H9 (cell line): ENCODE measurements around the gene LARP4B. TPM values are rescaled to one million over a fixed set of nuclear protein-coding genes. Genes with fewer than 3 reads are reported as not detected.

Experiments
- DNase-seq: peaks from one replicate; pipeline ENCODE4 v3.0.0-alpha.2; 2017
- H2AFZ ChIP-seq: one replicate; pipeline ENCODE4 v1.6.1; 2013; ENCODE audit warnings: mild to moderate bottlenecking, low read length, control low read depth, moderate library complexity
- H2AK5ac ChIP-seq: 2 replicates; pipeline ENCODE4 v1.6.1; 2013; ENCODE audit warnings: low read length, control low read depth, mixed read lengths; ENCODE audit not compliant: insufficient read length
- H2BK120ac ChIP-seq: one replicate; pipeline ENCODE4 v1.6.1; 2013; ENCODE audit warnings: low read depth, mild to moderate bottlenecking, low read length, control low read depth, inconsistent platforms; ENCODE audit not compliant: poor library complexity, severe bottlenecking
- H2BK12ac ChIP-seq: 2 replicates; pipeline ENCODE4 v1.6.1; 2013; ENCODE audit warnings: low read length, control low read depth, mixed read lengths, low read depth; ENCODE audit not compliant: insufficient read length
- H2BK15ac ChIP-seq: 2 replicates; pipeline ENCODE4 v1.6.1; 2013; ENCODE audit warnings: low read depth, low read length, control low read depth
- H2BK20ac ChIP-seq: one replicate; pipeline ENCODE4 v1.6.1; 2013; ENCODE audit warnings: low read depth, mild to moderate bottlenecking, low read length, control low read depth, inconsistent platforms; ENCODE audit not compliant: poor library complexity, severe bottlenecking
- H2BK5ac ChIP-seq: 2 replicates; pipeline ENCODE4 v1.6.1; 2013; ENCODE audit warnings: low read length, control low read depth, mixed read lengths; ENCODE audit not compliant: insufficient read length
- H3K14ac ChIP-seq: 2 replicates; pipeline ENCODE4 v1.6.1; 2013; ENCODE audit warnings: low read length, control low read depth; ENCODE audit not compliant: insufficient read depth
- H3K18ac ChIP-seq: 2 replicates; pipeline ENCODE4 v1.6.1; 2013; ENCODE audit warnings: low read depth, mild to moderate bottlenecking, mixed read lengths, low read length, control low read depth; ENCODE audit not compliant: insufficient read length
- H3K23ac ChIP-seq: 2 replicates; pipeline ENCODE4 v1.6.1; 2013; ENCODE audit warnings: low read length, control low read depth, mixed read lengths, low read depth; ENCODE audit not compliant: insufficient read length
- H3K23me2 ChIP-seq: 2 replicates; pipeline ENCODE4 v1.6.1; 2013; ENCODE audit warnings: low read depth, mild to moderate bottlenecking, mixed read lengths, low read length, control low read depth; ENCODE audit not compliant: insufficient read length, poor library complexity, severe bottlenecking
- H3K27ac ChIP-seq: 2 replicates; pipeline ENCODE4 v1.5.1; 2013; ENCODE audit warnings: low read length, control low read depth, mixed read lengths, low read depth; ENCODE audit not compliant: insufficient read length
- H3K27me3 ChIP-seq: 2 replicates; pipeline ENCODE4 v1.6.1; 2013; ENCODE audit warnings: low read length, control low read depth, inconsistent platforms; ENCODE audit not compliant: insufficient read depth
- H3K4ac ChIP-seq: 2 replicates; pipeline ENCODE4 v1.6.1; 2013; ENCODE audit warnings: low read depth, mild to moderate bottlenecking, control low read depth, inconsistent platforms, low read length, moderate library complexity
- H3K4me1 ChIP-seq: 2 replicates; pipeline ENCODE4 v1.6.1; 2013; ENCODE audit warnings: low read length, control low read depth, inconsistent platforms; ENCODE audit not compliant: insufficient read depth
- H3K4me2 ChIP-seq: 2 replicates; pipeline ENCODE4 v1.6.1; 2013; ENCODE audit warnings: low read length, control low read depth, mixed read lengths; ENCODE audit not compliant: insufficient read length, insufficient read depth
- H3K56ac ChIP-seq: 2 replicates; pipeline ENCODE4 v1.6.1; 2013; ENCODE audit warnings: low read depth, mild to moderate bottlenecking, mixed read lengths, low read length, control low read depth; ENCODE audit not compliant: insufficient read length
- H3K79me1 ChIP-seq: 2 replicates; pipeline ENCODE4 v1.6.1; 2013; ENCODE audit warnings: low read depth, mild to moderate bottlenecking, moderate library complexity, low read length, control low read depth, inconsistent platforms; ENCODE audit not compliant: insufficient read depth, poor library complexity, severe bottlenecking
- H3K79me2 ChIP-seq: 2 replicates; pipeline ENCODE4 v1.6.1; 2013; ENCODE audit warnings: low read length, control low read depth, inconsistent platforms; ENCODE audit not compliant: insufficient read depth
- H3K9ac ChIP-seq: 2 replicates; pipeline ENCODE4 v1.6.1; 2013; ENCODE audit warnings: low read length, control low read depth, mixed read lengths; ENCODE audit not compliant: insufficient read length; ENCODE audit errors: extremely low read depth
- H3K9me3 ChIP-seq: one replicate; pipeline ENCODE4 v1.6.1; 2013; ENCODE audit warnings: low read depth, low read length, inconsistent platforms; ENCODE audit not compliant: control insufficient read depth
- H3T11ph ChIP-seq: one replicate; pipeline ENCODE4 v1.6.1; 2013; ENCODE audit warnings: mild to moderate bottlenecking, low read length, control low read depth, inconsistent platforms
- H4K20me1 ChIP-seq: one replicate; pipeline ENCODE4 v1.6.1; 2013; ENCODE audit not compliant: control insufficient read depth, insufficient read length, insufficient read depth
- H4K5ac ChIP-seq: 2 replicates; pipeline ENCODE4 v1.6.1; 2013; ENCODE audit warnings: low read depth, mild to moderate bottlenecking, mixed read lengths, low read length, control low read depth; ENCODE audit not compliant: insufficient read length
- H4K8ac ChIP-seq: replicated peaks from 2 replicates; pipeline ENCODE4 v1.6.1; 2013; ENCODE audit warnings: low read length, control low read depth, mixed read lengths, low read depth; ENCODE audit not compliant: insufficient read length
- H4K91ac ChIP-seq: 2 replicates; pipeline ENCODE4 v1.6.1; 2013; ENCODE audit warnings: low read depth, mild to moderate bottlenecking, moderate library complexity, mixed read lengths, low read length, control low read depth; ENCODE audit not compliant: insufficient read length
- H3K27ac Mint-ChIP-seq, 3 experiments: 2 replicates in 2 of 3; 3 replicates in 1 of 3; pipeline ENCODE4 v1.8.0; 2020 to 2021; ENCODE audit warnings: mixed read lengths in 3 of 3, mild to moderate bottlenecking in 1 of 3, moderate library complexity in 1 of 3
- H3K27me3 Mint-ChIP-seq: 2 replicates; pipeline ENCODE4 v1.8.0; 2021; ENCODE audit warnings: low read depth, mild to moderate bottlenecking, moderate library complexity, mixed read lengths
- H3K36me3 Mint-ChIP-seq, 3 experiments: 2 replicates in 2 of 3; 3 replicates in 1 of 3; pipeline ENCODE4 v1.8.0; 2020 to 2021; ENCODE audit warnings: low read depth in 3 of 3, mixed read lengths in 3 of 3; ENCODE audit not compliant: insufficient read depth in 1 of 3
- H3K4me1 Mint-ChIP-seq, 2 experiments: 2 replicates each; pipeline ENCODE4 v1.8.0; 2020; ENCODE audit warnings: mixed read lengths in 2 of 2
- H3K4me3 Mint-ChIP-seq, 2 experiments: 2 replicates in 1 of 2; 3 replicates in 1 of 2; pipeline ENCODE4 v1.8.0; 2020 to 2021; ENCODE audit warnings: mild to moderate bottlenecking in 2 of 2, mixed read lengths in 2 of 2, moderate library complexity in 1 of 2
- H3K9me3 Mint-ChIP-seq, 2 experiments: 2 replicates in 1 of 2; 3 replicates in 1 of 2; pipeline ENCODE4 v1.8.0; 2020; ENCODE audit warnings: mild to moderate bottlenecking in 2 of 2, mixed read lengths in 2 of 2, moderate library complexity in 1 of 2
- WGBS: extraction: QIAGEN DNeasy Blood & Tissue Kit; methylation state at CpG from one replicate; pipeline ENCODE4 v1.1.7; 2013; ENCODE audit warnings: missing lambda C conversion rate, low lambda C conversion rate, mixed read lengths; ENCODE audit not compliant: insufficient read length; ENCODE audit errors: extremely low coverage; 5-methylcytosine and 5-hydroxymethylcytosine counted together
- total RNA-seq: library from RNA; stranded (reverse); gene quantifications from 2 replicates; pipeline ENCODE4 v1.2.1, GENCODE V29; 2021
- TF ChIP-seq, protein P1 (sequence below): fragments of 200-600 bp; sonication (generic); conservative IDR thresholded peaks from 3 replicates; pipeline ENCODE4 v1.8.0; 2021; ENCODE audit warnings: antibody characterized with exemption, mild to moderate bottlenecking

Gene LARP4B
- total RNA-seq, 1 experiment from 2014 or later, result 88.9 TPM

DNA sequence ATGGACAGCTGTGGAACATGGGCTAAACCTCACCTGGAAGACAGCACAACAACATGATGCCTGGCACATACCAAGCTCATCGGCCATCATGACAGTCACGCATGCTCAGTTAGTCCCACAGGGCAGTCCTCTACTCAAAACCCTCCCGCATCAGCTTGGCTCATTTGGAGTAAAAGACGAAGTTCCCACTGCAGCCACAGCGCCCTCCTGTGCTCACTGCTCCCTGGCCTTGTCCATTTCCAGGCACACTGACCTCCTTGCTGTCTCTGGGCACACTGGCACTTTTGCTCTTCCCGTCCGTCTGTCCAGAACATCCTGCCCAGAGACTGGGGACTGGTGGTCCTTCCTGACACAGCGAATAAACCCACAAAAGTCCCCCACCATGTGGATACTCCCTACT is 66.2 kb downstream of the LARP4B start:
- no peak overlapping the region for H3K4me3 Mint-ChIP-seq
- no peak overlapping the region for H3K56ac ChIP-seq
- H3K9ac ChIP-seq, result no peak overlapping the region
- no peak overlapping the region for H3K23ac ChIP-seq
- no peak overlapping the region for H2AK5ac ChIP-seq
- no peaks in the 10 kb centered on the region for H3K9me3 ChIP-seq
- peaks cover 2% of the 10 kb centered on the region; the same call in 1 of the 2 replicates for H3K79me2 ChIP-seq
- no peaks in the 10 kb centered on the region for H3K9me3 Mint-ChIP-seq
- H3K18ac ChIP-seq, result no peak overlapping the region
- H3K4me2 ChIP-seq, result no peak overlapping the region
- TF ChIP-seq, protein P1, sequence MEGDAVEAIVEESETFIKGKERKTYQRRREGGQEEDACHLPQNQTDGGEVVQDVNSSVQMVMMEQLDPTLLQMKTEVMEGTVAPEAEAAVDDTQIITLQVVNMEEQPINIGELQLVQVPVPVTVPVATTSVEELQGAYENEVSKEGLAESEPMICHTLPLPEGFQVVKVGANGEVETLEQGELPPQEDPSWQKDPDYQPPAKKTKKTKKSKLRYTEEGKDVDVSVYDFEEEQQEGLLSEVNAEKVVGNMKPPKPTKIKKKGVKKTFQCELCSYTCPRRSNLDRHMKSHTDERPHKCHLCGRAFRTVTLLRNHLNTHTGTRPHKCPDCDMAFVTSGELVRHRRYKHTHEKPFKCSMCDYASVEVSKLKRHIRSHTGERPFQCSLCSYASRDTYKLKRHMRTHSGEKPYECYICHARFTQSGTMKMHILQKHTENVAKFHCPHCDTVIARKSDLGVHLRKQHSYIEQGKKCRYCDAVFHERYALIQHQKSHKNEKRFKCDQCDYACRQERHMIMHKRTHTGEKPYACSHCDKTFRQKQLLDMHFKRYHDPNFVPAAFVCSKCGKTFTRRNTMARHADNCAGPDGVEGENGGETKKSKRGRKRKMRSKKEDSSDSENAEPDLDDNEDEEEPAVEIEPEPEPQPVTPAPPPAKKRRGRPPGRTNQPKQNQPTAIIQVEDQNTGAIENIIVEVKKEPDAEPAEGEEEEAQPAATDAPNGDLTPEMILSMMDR, result peak; percentile 60
- DNase-seq, result peak; percentile 60
- no peak overlapping the region for H4K5ac ChIP-seq
- H3K14ac ChIP-seq, result no peak overlapping the region
- no peak overlapping the region for H2BK15ac ChIP-seq
- no peak overlapping the region for H3T11ph ChIP-seq
- no peak overlapping the region for H4K8ac ChIP-seq
- H3K27me3 Mint-ChIP-seq, result no peaks in the 10 kb centered on the region; the same call in 1 of the 2 replicates
- H4K91ac ChIP-seq, result no peak overlapping the region
- peaks cover 5 to 8% of the 10 kb centered on the region in 2 experiments; a peak in 2 of 4 replicates for H3K4me1 Mint-ChIP-seq
- H2BK5ac ChIP-seq, result no peak overlapping the region
- H3K27ac Mint-ChIP-seq, result peak overlapping the region in 2 of 3 experiments; percentile 34 to 88; a peak in 5 of 7 replicates
- peaks cover 34 to 56% (median 56%) of the 10 kb centered on the region in 3 experiments for H3K36me3 Mint-ChIP-seq
- no peak overlapping the region for H2BK12ac ChIP-seq
- H4K20me1 ChIP-seq, result peaks cover 4% of the 10 kb centered on the region
- no peak overlapping the region for H2AFZ ChIP-seq
- no peaks in the 10 kb centered on the region; the same call in 1 of the 2 replicates for H3K4me1 ChIP-seq
- no peaks in the 10 kb centered on the region for H3K79me1 ChIP-seq
- no peak overlapping the region for H3K27ac ChIP-seq
- H2BK120ac ChIP-seq, result no peak overlapping the region
- H3K4ac ChIP-seq, result no peak overlapping the region
- no peaks in the 10 kb centered on the region for H3K23me2 ChIP-seq
- WGBS, result no CpG with 5 or more reads among the region's 8 CpGs
- H3K27me3 ChIP-seq, result no peaks in the 10 kb centered on the region
- H2BK20ac ChIP-seq, result no peak overlapping the region
